GM21528 (cell line): ENCODE results near the gene DLG2.

ENCODE experiments used
- ATAC-seq: cut with Tn5 transposase; IDR thresholded peaks from one replicate; pipeline ENCODE4 v1.9.1; 2021; ENCODE audit warnings: mild to moderate bottlenecking, moderate library complexity; ENCODE audit not compliant: unreplicated experiment, low FRiP score

The DLG2 gene

DNA sequence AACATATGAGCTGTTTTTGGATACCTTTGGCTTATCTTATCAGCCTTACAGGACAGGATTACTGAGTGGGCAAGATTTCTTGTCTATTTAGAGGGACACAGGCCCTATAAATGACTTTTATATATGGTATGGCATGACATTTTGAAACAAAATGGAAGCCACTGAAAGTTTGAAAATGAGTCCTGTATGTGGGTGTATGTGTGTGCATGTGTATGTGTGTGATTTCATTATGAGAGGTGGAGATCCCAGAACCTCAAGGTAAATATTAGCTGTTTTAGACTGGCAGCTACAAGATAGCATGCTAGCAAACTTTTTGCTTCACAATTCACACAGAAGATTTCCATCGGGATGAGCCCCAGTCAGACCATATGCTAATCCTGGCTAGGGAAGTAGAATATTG, 1370.5 kb downstream of the DLG2 start:
- ATAC-seq, result no peak

DNA sequence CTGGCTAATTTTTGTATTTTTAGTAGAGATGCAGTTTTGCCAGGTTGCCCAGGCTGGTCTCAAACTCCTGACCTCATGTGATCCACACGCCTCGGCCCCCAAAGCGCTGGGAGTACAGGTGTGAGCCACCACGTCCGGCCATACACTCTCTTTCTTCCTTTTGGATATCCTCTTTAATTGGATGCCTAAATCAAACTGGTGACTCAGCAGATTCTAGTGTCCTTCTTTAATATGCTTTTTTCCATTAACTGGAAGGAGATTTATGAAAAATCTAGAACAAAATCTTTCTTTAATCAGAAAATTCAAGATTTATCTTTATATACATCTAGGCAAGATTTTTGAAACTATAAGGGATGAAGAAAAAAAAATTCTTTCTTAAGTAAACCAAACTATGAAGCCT, 1371.7 kb downstream of the DLG2 start:
- ATAC-seq, result no peak

DNA sequence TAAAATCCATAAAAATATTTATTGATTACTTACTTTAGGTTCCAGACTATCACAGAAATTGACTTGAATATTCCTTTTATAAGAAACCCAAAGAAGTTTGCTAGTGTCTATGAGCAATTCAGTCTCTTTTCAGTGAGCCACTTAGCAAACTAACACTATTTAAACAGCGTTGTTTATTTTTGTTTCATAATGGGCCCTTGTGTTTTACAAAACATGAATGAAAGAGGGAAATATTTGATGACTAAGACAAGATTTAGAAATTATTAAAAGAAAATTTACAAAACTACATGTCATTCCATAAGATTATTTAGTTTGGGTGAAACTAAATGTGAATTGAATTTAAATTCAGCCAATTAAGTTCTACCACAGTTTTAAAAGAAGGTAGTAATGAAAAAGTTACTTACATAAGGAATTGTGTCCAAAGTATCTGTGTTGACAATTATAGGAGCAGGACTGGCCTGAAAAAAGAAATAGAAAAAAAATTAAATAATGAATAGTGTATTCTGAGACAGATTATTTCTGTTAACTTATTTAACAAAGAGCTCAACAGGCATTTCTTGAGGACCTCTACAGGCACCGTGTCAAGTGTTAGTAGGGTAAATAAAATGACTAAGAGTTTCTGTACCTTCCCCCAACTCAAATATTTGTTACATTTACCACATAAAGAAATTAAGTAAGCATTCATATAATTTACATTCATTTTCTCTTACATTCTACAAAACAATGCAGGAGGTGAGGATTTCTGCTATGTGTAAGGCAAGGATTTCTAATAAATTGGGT, 1376.1 kb downstream of the DLG2 start:
- no peak for ATAC-seq

DNA sequence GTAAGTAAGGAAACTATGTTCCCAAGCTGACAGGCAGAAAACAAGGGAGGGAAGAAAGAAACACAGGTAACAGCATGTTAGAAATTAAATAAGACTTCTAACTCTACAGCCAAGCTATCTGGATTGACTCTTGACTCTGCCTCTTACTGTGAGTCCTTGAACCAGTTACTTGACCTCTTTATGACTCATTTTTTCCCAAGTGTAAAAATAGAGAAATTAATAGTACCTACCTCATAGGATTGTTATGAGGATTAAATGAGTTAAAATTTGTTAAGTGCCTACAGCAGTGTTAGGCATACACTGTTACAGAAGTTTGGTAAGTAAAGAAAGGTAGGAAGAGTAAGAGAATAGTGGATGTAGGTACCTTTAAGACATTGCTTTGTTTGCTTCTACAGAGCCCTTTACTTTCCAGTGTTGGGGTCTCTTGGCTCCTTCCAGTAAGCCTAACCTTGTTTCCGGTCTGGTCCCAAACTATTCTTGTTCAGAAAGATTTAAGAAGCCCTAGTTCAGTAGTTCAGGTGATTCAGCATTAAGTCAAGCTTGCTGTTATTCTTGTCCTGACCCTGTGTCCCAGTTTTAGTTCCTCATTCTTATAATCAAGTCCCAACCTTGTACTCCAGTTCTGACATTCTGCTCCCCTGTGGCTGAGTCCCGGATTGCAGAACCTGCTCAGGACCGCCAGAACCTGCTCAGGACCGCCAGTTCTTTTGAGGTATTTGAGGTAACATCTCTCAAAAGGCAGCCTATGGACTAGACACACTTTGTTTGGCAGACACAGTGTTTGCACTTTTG, 1377.6 kb downstream of the DLG2 start:
- ATAC-seq, result peak; percentile 79

DNA sequence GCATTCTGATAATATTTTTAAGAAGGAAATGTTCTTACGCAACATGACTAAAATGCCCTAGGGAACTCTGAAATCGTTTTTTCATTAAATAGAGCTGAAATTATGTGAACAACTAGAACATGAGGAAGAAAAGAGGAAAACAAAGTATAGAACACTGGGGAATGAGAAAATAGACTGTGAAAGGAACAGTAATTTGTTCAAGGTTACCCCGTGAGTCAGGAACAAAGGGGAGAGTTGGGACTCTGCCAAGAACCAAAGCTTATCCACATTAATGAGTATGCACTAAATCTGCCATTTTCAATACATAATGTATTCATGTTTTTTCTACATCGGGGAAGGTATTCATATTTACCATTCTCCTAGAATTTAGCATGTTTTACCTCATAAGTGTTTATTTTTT, 1379.2 kb downstream of the DLG2 start:
- no peak for ATAC-seq

DNA sequence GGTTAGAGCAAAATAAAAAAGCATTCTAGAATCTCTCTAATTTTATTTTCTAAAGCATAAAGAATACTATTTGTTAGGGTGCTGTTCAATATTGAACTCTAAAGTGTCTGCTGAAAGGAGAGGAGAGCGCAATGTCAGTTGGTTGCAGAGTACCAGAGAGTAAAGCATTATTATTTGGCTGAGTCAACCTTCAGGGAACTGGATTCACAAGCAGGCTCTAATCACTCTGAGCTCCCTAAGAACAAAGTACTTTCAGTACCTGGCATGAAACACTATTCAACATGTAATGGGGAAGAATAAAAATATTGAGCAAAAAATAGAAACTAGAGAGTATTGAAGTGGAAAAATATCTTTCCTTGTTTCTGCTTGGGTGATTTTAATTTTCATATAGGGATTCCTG, 1380.0 kb downstream of the DLG2 start:
- ATAC-seq, result no peak

DNA sequence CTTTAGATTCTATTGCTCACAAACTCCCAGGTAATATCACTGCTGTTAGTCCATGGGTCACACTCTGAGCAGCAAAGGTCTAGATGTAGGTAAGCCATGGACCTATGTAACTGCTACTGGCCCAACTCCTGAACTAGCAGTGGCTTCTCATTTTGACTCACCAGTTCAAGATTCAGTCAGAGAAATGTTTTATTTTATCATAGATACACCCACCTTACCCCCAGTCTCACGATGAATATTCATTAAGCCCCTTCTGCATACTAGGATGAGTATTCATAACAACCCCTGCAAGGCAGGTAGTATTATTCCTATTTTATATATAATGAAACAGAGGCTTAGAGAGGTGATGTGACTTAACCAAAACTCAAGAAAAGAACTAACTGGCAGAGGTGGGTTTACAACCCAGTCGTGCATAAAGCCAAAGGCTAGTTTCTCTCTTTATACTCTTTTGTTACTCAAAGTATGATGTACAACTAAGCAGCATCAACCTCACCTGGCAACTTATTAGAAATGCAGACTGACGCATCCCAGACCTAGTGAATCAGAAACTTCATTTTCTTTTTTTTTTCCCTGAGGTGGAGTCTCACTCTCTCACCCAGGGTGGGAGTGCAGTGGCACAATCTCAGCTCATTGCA, 1383.4 kb downstream of the DLG2 start:
- peak; percentile 69 for ATAC-seq

DNA sequence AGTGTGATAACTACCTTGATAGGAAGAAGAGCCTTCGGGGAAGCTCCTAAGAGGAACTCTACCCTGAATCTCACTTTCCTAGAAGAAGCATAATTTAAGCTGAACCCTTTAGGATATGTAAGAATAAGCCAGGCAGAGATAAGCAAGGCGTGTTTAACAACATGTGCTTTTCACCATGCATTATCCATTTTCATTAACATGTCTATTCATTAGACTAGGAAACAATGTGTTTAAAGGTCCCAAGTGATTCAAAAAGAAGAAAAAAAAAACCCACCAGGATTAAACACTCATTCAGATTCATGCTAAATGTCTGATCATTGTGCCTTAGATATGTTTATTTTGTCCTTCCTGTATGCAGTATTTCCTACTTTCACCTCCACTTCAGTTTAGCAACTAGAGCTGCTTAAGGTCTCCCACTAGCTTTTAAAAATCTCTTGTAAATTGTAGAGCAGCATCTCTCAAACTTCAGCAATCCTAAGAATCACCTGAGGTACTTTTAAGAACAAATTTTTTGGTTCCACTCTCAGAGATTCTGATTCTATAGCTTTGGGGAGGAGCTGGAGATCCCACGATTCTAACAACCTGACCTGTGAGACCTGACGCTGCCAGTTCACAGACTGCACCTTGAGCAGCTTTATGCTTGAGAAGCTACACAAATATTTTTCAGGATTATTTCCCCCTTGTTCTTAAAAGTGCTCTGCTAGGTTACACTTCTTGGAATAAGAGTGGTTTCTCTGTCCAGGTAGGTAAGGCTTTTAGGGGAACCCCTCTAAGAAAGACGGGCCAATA, 1385.6 kb downstream of the DLG2 start:
- no peak for ATAC-seq

DNA sequence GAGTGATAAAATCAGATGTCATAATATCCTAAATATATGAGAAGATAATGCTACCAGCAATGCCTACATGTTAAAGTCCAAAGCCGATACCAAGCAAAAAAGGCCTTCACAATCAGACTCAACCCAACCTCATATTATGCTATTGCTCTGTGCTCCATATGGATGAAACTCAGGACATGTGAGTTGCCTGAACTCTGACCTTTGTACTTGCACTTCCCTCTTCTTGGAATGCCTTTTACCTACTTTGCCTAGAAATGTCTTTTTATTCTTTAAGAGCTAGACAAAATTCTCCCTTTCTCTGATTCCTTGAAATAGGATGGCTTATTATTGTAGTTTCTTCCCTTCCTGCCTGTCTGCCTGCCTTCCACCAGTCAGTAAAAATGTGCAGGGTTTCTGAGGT, 1386.3 kb downstream of the DLG2 start:
- no peak for ATAC-seq

DNA sequence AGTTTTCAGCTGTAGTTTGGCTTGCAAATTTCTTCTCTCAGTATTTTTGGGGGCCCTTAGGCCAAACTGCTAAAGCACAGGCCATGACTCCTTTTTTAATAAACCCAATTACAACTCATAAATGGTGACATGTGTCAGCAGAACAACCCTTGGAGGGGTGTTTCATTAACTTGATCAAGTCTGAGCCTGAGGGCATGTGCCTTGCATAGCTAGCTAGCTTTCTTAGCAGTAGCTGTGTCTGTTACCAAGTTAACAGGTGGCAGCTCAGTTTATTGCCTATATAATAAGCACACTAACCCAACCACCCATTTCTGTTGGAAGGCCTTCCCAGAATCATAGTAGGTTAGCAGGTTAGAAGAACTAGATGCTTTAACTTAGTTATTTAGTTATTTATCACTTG, 1390.7 kb downstream of the DLG2 start:
- no peak for ATAC-seq

DNA sequence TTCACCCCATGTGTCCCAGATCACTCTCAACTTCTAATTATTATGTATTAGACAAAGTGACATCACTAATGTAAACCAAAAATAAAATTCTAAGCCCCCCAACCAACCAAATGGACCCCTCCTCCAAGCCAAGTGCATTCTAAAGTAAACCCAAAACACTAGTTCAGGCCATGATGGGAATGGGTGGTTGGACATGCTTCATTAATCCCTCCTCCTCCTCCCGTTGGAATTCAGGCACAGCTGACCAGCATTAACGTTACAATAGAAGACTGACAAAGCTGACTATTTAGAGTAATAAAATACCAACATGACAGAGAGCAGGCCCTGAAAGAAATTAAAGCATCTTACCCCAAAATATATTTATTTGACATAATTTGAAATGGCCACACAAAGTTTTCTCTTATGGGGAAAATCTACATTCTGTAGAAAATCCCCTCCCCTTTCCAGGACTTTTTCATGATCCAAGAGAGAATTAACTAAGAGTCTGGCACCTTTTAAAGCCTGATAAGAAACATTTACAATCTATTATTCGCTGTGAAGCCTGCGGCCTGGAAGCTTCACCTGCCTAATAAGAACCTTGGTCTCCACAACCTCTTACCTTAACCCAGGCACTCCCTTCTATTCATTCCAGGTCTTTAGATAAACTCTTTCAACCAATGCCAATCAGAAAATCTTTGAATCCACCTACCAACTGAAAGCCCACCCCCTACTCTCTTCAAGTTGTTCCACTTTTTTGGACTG, 1392.5 kb downstream of the DLG2 start:
- no peak for ATAC-seq

DNA sequence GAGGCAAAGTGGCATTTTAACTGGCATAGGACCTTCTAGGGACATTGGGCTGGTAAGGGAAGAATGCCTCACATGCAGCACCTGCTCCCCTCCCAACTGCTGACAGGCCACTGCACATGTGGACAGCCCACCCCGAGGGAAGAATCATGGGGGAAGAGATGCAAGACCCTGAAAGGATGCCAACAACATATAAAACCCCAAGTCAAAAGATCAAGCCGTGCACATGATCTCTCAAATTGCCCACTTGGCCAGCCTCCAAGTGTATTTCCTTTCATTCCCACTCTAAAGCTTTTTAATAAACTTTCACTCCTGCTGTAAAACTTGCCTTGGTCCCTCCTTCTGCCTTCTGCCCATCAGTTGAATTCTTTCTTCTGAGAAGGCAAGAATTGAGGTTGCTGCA, 1393.1 kb downstream of the DLG2 start:
- no peak for ATAC-seq

DNA sequence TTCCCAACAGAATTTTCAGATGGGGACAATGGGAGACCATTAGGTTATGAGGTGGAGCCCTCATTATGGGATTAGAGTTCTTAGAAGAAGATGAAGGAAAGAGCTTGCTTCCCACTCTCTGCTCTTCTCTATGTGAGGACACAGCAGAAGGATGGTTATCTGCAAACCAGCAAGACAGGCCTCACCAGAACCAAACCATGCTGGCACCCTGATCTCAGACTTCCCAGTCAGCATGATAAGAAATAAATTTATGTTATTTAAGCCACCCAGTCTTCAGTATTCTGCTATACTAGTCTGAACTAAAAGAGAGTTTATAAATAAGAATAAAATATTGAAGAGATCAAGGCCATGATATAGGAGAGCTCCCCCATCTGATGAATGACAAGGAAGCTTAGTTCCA, 1394.6 kb downstream of the DLG2 start:
- no peak for ATAC-seq

DNA sequence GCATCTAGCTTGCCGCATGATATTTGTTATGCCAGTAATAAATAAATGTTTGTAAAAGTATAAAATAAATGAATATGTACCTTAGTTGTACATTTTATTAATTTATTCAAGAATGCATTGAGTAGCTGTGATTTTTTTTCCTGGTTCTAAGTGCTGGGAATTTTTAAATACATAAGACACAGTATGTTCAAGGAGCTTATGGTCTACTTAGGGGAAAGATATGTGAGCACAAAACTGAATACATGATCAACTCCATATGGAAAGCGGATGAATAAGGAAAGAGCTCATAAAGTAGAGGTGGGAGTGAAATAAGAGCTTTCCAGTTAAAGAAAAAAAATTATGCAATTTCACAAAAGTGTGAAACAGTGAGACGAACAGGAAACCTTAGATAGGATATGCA, 1396.7 kb downstream of the DLG2 start:
- no peak for ATAC-seq

DNA sequence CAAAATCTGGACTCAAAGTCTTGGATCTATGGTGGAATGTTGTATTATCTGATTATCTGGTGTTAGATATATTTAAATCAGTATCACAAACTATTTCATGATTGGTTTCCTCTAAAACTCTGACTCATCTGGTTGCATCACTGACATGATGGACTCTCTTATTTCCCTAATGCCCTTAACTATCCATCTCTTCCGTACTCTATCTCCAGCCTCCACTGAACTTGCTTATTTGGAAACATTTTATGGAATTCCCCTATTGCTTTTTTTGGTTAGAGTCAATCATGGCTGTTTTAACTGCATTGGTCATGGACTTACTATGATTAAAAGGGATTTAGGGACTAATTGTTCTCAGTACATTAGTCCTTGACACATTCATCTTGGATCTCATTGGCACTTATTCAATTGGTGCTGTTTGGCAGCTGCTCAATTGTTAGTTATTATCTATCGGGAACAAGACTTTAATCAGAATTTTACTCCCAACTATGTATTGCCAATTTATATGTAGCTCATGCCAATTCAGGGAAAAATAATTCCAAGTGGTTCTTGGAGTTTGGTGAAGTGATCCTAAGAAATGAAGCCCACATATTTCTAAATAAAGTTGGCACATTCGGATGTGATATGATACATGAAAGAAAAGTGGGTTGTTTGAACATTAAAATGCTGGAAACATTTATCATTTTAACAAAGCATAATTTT, 1399.0 kb downstream of the DLG2 start:
- ATAC-seq, result no peak

DNA sequence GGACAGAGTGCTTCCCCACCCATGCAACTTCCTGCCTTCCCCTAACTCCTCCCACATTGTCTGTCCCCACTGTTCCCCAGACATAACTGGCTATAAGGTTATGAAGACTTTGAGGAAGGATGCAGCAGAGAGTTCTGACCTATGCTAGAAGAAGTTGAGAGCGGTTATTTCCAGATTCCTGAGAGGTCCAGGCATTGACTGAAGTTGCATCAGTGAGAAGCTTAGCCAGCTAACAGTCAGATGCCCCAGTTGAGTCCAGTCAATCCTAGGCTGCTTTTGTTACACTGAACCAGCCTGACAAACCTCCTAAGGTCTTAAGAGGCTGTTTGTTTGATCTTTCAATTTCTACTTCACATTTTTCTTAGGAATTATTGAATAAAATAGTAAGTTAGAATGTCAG, 1403.1 kb downstream of the DLG2 start:
- ATAC-seq, result no peak

DNA sequence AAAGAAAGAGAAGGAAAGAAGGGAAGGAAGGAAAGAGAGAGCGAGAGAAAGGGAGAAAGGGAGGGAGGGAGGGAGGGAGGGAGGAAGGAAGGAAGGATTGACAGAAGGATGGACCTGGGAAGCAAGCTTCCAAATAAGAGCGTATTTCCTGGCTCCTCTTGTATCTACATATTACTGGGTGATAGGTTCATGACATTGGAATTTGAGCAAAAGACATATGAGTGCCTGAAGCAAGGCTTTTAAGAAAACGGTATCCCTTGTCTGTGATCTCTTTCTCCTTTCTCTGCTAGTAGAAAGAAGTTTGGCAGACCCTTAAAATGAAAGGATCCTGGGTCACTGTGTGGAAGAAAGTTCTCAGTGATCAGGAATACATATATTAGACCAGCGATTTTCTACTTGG, 1408.8 kb downstream of the DLG2 start:
- no peak for ATAC-seq

DNA sequence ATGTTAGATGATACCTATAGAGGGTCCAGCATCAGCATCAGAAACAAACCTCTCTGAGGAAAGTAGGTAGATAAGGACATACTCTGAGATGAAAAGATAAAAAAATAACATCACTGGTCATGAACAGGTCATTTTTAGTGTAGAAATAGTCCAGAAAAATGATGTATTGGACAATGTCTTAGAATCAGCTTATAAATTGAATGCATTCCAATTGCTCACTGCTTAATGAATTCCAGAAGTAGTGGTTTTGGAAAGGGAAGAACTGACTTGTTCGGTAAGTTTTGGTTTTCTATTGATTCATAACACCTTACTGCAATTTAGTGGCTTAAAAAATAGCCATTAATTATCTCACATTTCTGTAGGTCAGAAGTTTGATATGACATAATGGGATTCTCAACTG, 1411.5 kb downstream of the DLG2 start:
- ATAC-seq, result no peak

DNA sequence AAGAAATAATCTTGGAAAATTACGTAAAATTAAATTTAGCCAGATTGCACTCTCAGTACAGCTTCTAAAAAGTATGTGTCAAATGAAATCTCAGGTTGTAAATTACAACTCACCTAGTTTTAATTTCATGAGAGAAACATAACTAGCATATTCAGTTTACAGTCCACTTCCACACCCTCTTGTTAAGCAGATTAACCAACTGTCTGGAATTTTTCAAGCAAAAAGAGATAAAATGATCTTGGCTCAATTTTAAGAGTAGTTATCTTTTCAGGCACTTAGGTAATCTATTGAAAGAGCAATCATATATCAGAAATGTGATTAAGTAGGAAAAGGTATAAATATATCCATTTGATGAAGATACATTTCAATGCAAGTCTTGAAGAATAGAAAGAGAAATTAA, 1412.6 kb downstream of the DLG2 start:
- ATAC-seq, result no peak
